ENCODE results near the gene TPX2.

TPX2 gene, protein sequence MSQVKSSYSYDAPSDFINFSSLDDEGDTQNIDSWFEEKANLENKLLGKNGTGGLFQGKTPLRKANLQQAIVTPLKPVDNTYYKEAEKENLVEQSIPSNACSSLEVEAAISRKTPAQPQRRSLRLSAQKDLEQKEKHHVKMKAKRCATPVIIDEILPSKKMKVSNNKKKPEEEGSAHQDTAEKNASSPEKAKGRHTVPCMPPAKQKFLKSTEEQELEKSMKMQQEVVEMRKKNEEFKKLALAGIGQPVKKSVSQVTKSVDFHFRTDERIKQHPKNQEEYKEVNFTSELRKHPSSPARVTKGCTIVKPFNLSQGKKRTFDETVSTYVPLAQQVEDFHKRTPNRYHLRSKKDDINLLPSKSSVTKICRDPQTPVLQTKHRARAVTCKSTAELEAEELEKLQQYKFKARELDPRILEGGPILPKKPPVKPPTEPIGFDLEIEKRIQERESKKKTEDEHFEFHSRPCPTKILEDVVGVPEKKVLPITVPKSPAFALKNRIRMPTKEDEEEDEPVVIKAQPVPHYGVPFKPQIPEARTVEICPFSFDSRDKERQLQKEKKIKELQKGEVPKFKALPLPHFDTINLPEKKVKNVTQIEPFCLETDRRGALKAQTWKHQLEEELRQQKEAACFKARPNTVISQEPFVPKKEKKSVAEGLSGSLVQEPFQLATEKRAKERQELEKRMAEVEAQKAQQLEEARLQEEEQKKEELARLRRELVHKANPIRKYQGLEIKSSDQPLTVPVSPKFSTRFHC

DNA sequence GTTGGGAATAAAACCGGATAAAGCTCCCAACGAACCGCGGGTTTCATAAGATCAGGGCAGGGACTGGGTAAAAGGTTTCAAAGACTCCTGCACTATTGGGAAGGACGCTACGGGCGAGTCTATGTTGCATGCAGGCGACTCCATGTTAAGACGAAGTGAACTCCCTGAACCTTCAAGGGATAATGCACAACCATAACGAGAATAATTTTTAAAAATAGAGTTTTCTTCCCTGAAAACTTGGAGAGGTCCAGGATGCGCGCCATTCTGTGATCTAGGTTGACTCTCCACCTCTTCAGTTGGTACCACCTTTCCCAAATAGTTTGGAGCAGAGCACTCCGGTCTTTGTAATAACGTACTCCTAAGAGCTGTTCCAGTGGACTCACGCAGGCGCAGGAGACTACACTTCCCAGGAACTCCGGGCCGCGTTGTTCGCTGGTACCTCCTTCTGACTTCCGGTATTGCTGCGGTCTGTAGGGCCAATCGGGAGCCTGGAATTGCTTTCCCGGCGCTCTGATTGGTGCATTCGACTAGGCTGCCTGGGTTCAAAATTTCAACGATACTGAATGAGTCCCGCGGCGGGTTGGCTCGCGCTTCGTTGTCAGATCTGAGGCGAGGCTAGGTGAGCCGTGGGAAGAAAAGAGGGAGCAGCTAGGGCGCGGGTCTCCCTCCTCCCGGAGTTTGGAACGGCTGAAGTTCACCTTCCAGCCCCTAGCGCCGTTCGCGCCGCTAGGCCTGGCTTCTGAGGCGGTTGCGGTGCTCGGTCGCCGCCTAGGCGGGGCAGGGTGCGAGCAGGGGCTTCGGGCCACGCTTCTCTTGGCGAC, at the start of gene TPX2:
TPX2 (plus strand) TSS at position 562 of the 821 bp plus-strand sequence. CDS start 18,187 bp downstream, outside the sequence.
- DNase-seq: peak; percentile 98

GRCh38 chr20:31690124-31690666, 48.9 kb upstream of the TPX2 start:
- DNase-seq: no peak

- no peak for DNase-seq
Observed at GRCh38 chr20:31691646-31692275, 47.3 kb upstream of the TPX2 start.

DNA sequence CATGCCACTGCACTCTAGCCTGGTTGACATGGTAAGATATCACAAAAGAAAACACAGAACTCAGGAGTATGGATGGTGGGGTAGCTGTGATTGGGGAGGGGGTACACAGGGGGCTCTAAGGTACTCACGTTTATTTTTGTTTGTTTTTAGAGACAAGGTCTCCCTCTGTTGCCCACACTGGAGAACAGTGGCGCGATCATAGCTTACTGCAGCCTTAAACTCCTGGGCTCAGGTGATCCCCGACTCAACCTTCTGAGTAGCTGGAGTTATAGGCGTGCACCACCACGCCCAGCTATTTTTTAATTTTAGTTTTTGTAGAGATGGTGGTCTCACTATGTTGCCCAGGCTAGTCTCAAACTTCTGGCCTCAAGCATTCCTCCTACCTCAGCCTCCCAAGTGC, 45.7 kb upstream of the TPX2 start:
- DNase-seq: no peak

GRCh38 chr20:31693987-31694661, 45.0 kb upstream of the TPX2 start:
- peak; percentile 54 for DNase-seq

DNA sequence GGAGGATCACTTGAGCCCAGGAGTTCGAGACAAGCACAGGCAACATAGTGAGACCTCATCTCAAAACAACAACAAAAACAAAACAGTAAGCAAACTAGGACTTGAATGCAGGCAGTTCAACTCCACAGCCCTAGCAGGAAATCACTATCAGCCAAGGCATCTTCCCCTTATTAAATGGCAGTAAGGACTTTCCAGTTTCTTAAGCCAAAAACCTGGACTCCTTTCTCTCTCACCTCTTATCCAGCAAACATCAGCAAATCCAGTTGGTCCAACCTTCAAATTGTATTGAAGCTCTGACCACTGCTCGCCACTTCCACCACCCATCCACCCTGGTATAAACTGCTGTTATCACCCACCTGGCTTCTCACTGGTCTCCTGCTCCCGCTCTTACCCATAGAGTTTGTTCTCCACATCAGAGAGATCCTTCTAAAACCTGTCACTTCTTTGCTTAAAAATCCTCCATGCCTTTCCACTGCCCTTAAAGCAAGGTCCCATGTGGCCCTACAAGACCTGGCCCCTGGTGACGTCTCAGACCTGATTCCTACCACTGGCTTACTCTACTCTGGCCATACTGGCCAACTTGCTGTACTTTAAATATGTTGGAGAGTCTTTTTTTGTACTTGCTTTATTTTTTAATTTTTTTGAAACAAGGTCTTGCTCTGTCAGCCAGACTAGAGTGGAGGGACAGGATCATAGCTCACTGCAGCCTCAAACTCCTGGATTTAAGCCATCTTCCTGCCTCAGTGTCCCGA, 44.1 kb upstream of the TPX2 start:
- no peak for DNase-seq

DNA sequence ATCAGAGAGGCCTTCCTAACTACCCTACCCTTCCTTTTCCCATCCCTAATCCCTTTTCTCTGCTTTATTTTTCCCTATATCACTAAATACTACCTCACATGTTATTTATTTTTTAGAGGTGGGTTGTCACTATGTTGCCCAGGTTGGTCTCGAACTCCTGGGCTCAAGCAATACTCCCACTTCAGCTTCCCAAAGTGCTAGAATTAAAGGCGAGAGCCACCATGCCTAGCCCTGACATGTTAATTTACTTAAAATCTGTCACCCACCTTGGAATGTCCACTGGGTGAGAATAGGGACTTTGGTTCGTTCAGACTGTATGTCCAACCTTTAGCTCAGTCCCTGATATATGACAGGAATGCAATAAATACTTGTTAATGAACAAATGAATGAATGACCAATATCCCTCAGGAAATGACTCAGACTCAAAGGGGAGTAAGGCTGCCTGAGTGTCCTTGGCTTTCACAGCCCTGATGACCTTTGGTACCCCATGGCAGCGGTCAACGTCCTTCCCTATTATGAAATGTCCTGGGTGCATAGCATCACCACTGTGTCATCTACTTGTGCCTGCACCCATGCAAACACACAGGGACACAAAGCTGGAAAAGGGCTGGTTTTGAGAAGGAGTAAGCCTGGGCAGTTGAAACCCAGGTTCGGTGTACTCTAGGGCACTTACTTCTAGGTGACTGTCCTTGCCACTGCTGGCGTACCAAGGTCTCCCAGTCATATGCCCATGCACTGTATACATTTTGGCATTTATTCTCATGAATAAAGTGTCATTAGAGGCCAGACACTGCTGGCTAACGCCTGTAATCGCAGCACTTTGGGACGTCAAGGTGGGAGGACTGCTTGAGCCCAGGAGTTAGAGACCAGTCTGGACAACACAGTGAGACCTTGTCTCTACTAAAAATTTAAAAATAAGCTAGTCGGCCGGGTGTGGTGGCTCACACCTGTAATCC, 43.0 kb upstream of the TPX2 start:
- DNase-seq: no peak

GRCh38 chr20:31698243-31698802, 40.8 kb upstream of the TPX2 start:
- no peak for DNase-seq

DNA sequence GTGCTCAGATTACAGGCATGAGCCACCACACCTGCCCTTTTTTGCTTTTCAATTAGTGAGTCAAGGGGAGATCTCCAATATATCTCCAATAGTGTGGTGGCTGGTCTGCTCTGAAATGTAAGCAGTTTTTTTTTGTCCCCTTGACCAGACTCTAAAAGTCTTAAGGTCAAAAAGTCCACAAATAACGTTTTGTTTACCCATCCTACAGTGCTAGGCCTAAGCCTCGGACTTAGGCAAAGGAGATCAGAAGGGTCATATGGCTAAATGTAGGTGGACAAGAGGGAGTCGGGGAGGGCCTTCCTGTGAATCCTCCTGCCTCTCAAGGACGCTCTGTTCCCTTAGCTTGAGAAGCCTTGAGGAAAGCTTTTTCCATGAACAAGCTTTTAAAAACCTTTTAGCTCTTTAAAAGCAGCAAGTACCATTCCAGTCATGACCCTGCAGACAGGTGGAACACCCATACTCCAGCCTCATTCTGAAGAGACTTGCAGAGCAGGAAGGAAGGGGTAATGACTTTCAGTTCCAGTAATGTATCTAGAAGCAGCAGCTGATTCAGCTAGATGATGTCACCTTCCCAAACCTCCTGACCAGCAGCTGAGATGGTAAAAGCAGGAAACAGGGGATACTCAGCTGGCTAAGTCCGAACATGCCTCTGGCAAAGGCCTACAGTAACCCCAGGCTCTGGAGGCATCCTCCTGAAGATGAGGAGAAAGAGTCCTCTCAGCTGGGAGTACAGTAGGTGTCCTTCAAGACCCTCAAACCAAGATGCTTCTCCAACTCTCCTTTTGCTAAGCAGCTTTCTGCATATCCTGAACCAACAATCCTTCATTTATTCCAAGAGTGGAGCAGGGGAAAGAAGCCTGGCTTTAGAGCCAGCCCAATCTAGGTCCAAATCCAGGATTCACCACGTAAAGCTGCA, 40.0 kb upstream of the TPX2 start:
- peak; percentile 82 for DNase-seq

- no peak for DNase-seq
Observed at GRCh38 chr20:31699801-31700728, 39.0 kb upstream of the TPX2 start.

- DNase-seq: no peak
Observed at GRCh38 chr20:31700747-31701146, 38.3 kb upstream of the TPX2 start.

GRCh38 chr20:31701591-31701990, 37.5 kb upstream of the TPX2 start:
- DNase-seq: no peak

DNA sequence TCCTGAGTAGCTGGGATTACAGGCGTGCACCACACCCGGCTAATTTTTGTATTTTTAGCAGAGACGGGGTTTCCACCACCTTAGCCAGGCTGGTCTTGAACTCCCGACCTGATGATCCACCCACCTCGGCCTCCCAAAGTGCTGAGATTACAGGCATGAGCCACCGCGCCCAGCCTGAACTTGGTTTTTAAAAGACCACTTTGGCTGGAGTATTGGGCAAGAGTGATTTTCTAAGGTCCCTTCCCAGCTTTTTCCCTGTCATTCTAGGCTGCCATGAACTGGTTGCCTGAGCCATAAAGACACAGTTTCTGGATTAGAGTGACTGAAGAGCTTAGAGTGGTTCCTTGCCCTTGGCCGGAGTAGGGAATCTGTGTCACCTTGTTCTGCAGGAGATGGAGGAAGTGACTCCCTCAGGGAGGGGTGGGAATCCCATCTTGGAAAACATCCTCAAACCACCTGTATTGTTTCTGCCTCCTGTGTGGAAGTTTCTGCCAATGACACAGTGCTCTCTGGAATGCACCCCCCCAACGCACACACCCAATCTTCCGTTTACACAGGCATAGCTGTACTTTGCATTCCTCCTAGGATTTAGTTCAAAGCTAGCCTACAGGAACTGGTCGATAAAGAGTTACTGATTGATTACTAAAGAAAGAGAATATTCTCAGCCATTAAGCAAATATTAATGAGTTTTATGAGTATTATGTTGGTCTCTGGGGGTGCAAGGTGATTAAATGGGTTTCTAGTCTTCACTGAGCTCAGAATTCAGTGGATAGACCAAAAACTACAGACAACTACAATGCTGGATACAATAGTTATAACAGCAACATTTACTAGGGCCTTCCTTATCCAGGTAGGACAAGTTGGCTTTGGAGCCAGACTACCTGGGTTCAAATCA, 34.6 kb upstream of the TPX2 start:
- DNase-seq: no peak

GRCh38 chr20:31705191-31705590, 33.9 kb upstream of the TPX2 start:
- DNase-seq: no peak

- DNase-seq: no peak
Observed at GRCh38 chr20:31705598-31706597, 33.2 kb upstream of the TPX2 start.

Measured in femur (tissue), 1 donor.